RWPE2 (cell line): ENCODE results near the gene ERBB4.

ENCODE experiments used
- ATAC-seq: fragments of 200-7000 bp; cut with Tn5 transposase; 3 replicates; pipeline ENCODE4 v1.9.1; 2021; ENCODE audit warnings: low read depth
- DNase-seq: peaks from one replicate; pipeline ENCODE4 v3.0.0-alpha.2; 2020; ENCODE audit warnings: low spot score
- H3K27ac ChIP-seq: fragments of 450-650 bp; 2 replicates; pipeline ENCODE4 v1.5.1; 2017; ENCODE audit warnings: mild to moderate bottlenecking; ENCODE audit not compliant: poor library complexity, severe bottlenecking
- H3K27me3 ChIP-seq: fragments of 250-450 bp; sonication (Bioruptor Pico); 2 replicates; pipeline ENCODE4 v1.5.1; 2021; ENCODE audit warnings: mild to moderate bottlenecking, moderate library complexity; ENCODE audit not compliant: insufficient read depth, poor library complexity, severe bottlenecking
- H3K36me3 ChIP-seq: fragments of 250-450 bp; sonication (Bioruptor Pico); 2 replicates; pipeline ENCODE4 v1.5.1; 2020; ENCODE audit warnings: low read depth, mild to moderate bottlenecking, moderate library complexity
- H3K4me1 ChIP-seq: fragments of 250-450 bp; sonication (Bioruptor Pico); 2 replicates; pipeline ENCODE4 v1.5.1; 2021; ENCODE audit warnings: mild to moderate bottlenecking, moderate library complexity; ENCODE audit not compliant: insufficient read depth, poor library complexity, severe bottlenecking
- H3K4me3 ChIP-seq: fragments of 250-450 bp; sonication (Bioruptor Pico); 2 replicates; pipeline ENCODE4 v1.5.1; 2021; ENCODE audit warnings: mild to moderate bottlenecking, moderate library complexity; ENCODE audit not compliant: severe bottlenecking
- H3K9me3 ChIP-seq: fragments of 250-450 bp; sonication (Bioruptor Pico); 2 replicates; pipeline ENCODE4 v1.5.1; 2021; ENCODE audit warnings: mild to moderate bottlenecking, moderate library complexity; ENCODE audit not compliant: severe bottlenecking
- CTCF ChIP-seq: fragments of 450-650 bp; IDR thresholded peaks from one replicate; pipeline ENCODE4 v1.5.1; 2017; ENCODE audit warnings: mild to moderate bottlenecking, moderate library complexity; ENCODE audit not compliant: poor library complexity, severe bottlenecking

The ERBB4 gene

GRCh38 chr2:211435331-211435730 lies 1103.3 kb downstream of the ERBB4 start:
- DNase-seq: no peak
- Histone ChIP-seq H3K27me3 (no peaks in the 10 kb centered on the region), H3K36me3 (no peaks in the 10 kb centered on the region), H3K9me3 (no peaks in the 10 kb centered on the region), H3K4me1 (no peaks in the 10 kb centered on the region), H3K27ac (no peak overlapping the region), H3K4me3 (no peak overlapping the region)
- ATAC-seq: no peak
- TF ChIP-seq CTCF: no peak

- no peaks in the 10 kb centered on the region for H3K9me3 ChIP-seq
- no peaks in the 10 kb centered on the region for H3K27me3 ChIP-seq
- no peak overlapping the region for H3K27ac ChIP-seq
- H3K4me1 ChIP-seq: no peaks in the 10 kb centered on the region
- no peak for ATAC-seq
- TF ChIP-seq CTCF: no peak
- H3K36me3 ChIP-seq: no peaks in the 10 kb centered on the region
- no peak for DNase-seq
- no peak overlapping the region for H3K4me3 ChIP-seq
These were observed 1103.8 kb downstream of the ERBB4 start for GRCh38 chr2:211434773-211435172.

GRCh38 chr2:211429256-211429920 lies 1109.2 kb downstream of the ERBB4 start:
- ATAC-seq: no peak
- DNase-seq: no peak
- Histone ChIP-seq H3K4me3 (no peak overlapping the region), H3K27ac (no peak overlapping the region), H3K27me3 (no peaks in the 10 kb centered on the region), H3K36me3 (no peaks in the 10 kb centered on the region), H3K4me1 (no peaks in the 10 kb centered on the region), H3K9me3 (no peaks in the 10 kb centered on the region)
- TF ChIP-seq CTCF: no peak

- H3K27me3 ChIP-seq: no peaks in the 10 kb centered on the region
- H3K9me3 ChIP-seq: no peaks in the 10 kb centered on the region
- DNase-seq (no peak), ATAC-seq (no peak)
- H3K4me3 ChIP-seq: no peak overlapping the region
- H3K4me1 ChIP-seq: no peaks in the 10 kb centered on the region
- no peak for TF ChIP-seq CTCF
- H3K36me3 ChIP-seq: no peaks in the 10 kb centered on the region
- no peak overlapping the region for H3K27ac ChIP-seq
These were observed 1112.4 kb downstream of the ERBB4 start for GRCh38 chr2:211426240-211426639.

GRCh38 chr2:211423018-211423417 lies 1115.6 kb downstream of the ERBB4 start:
- H3K36me3 ChIP-seq: no peaks in the 10 kb centered on the region
- H3K4me1 ChIP-seq: no peaks in the 10 kb centered on the region
- no peak overlapping the region for H3K4me3 ChIP-seq
- TF ChIP-seq CTCF: no peak
- no peaks in the 10 kb centered on the region for H3K9me3 ChIP-seq
- H3K27ac ChIP-seq: no peak overlapping the region
- DNase-seq (no peak), ATAC-seq (no peak)
- no peaks in the 10 kb centered on the region for H3K27me3 ChIP-seq
